ENCODE data around the gene PEX14. TPM values are rescaled to one million over a fixed set of nuclear protein-coding genes. Genes with fewer than 3 reads are reported as not detected.

Gene PEX14
- total RNA-seq, 1 experiment from 2014 or later: 27.3 TPM

GRCh38 chr1:10597492-10598388 lies 123.0 kb downstream of the PEX14 start (continued):
- TF ChIP-seq FOXP4 (CRISPR knock-in tag; IDR thresholded peaks at IDR 0.05) (no peak), TP53 (CRISPR knock-in tag; IDR thresholded peaks at IDR 0.05) (no peak), NFE2L1 (CRISPR knock-in tag; IDR thresholded peaks at IDR 0.05) (no peak), ATF1 (CRISPR knock-in tag; IDR thresholded peaks at IDR 0.05) (no peak), ZMAT4 (CRISPR knock-in tag; IDR thresholded peaks at IDR 0.05) (no peak)

- ATAC-seq: no peak
- Mint-ChIP-seq H3K4me3 (no peak overlapping the region), H3K36me3 (no peaks in the 10 kb centered on the region), H3K27me3 (ENCODE audit: low read depth) (no peaks in the 10 kb centered on the region), H3K4me1 (peaks cover 59% of the 10 kb centered on the region), H3K9me3 (no peaks in the 10 kb centered on the region), H3K27ac (peak overlapping the region; percentile 25)
- POLR2A ChIA-PET: no interaction called here
- CTCF ChIA-PET: interaction anchor here (1.0 kb wide), 1 partner anchor 32 kb away, joined by 5 read pairs; no protein-coding TSS in a partner anchor
- TF ChIP-seq ATF3 (CRISPR knock-in tag; conservative IDR thresholded peaks at IDR 0.05) (no peak), ZNF671 (CRISPR knock-in tag; IDR thresholded peaks at IDR 0.05) (no peak), MAX (CRISPR knock-in tag; IDR thresholded peaks at IDR 0.05) (no peak)
- no peak for DNase-seq (ENCODE audit: low spot score)
Measured at GRCh38 chr1:10598389-10598702, 123.6 kb downstream of the PEX14 start.

- no peaks in the 10 kb centered on the region for H3K27me3 Mint-ChIP-seq (ENCODE audit: low read depth)
- H3K27ac Mint-ChIP-seq: peak overlapping the region; percentile 25; the same call in 1 of the 2 replicates
- DNase-seq (ENCODE audit: low spot score): no peak
- ChIA-PET POLR2A (no interaction called here), CTCF (no interaction called here)
- TF ChIP-seq RORB (CRISPR knock-in tag; IDR thresholded peaks at IDR 0.05) (no peak), CBFB (CRISPR knock-in tag; IDR thresholded peaks at IDR 0.05; ENCODE audit: low read depth) (no peak), NFE2L1 (CRISPR knock-in tag; IDR thresholded peaks at IDR 0.05) (no peak), FOXP1 (CRISPR knock-in tag; IDR thresholded peaks at IDR 0.05; ENCODE audit: borderline replicate concordance) (no peak), ZNF219 (CRISPR knock-in tag; IDR thresholded peaks at IDR 0.05; ENCODE audit: borderline replicate concordance) (no peak), FOXP4 (CRISPR knock-in tag; IDR thresholded peaks at IDR 0.05) (no peak), SMAD4 (CRISPR knock-in tag; IDR thresholded peaks at IDR 0.05) (no peak), PRDM15 (CRISPR knock-in tag; IDR thresholded peaks at IDR 0.05) (no peak), ZMAT4 (CRISPR knock-in tag; IDR thresholded peaks at IDR 0.05) (no peak), ZNF138 (CRISPR knock-in tag; conservative IDR thresholded peaks at IDR 0.05) (no peak), ELF4 (CRISPR knock-in tag; IDR thresholded peaks at IDR 0.05; ENCODE audit: low read depth) (no peak)
- H3K4me3 Mint-ChIP-seq: no peak overlapping the region
- H3K36me3 Mint-ChIP-seq: no peaks in the 10 kb centered on the region
- no peak for ATAC-seq
- peaks cover 51% of the 10 kb centered on the region for H3K4me1 Mint-ChIP-seq
- H3K9me3 Mint-ChIP-seq: no peaks in the 10 kb centered on the region
Measured at GRCh38 chr1:10599194-10599861, 124.6 kb downstream of the PEX14 start.

All from WTC11 (cell line).